SU-DHL-6 (cell line): ENCODE data around the gene ZNF431.

Experiments used
- H2AFZ ChIP-seq: fragments of 200-600 bp; sonication (generic); 2 replicates; pipeline ENCODE4 v1.6.1; 2014; ENCODE audit warnings: low read depth, mild to moderate bottlenecking, moderate library complexity, mixed read lengths, antibody characterized with exemption, low read length; ENCODE audit not compliant: severe bottlenecking
- H3F3A ChIP-seq: fragments of 200-600 bp; shearing (Covaris generic); 2 replicates; pipeline ENCODE4 v1.6.0; 2016; ENCODE audit warnings: antibody characterized with exemption, mild to moderate bottlenecking; ENCODE audit not compliant: insufficient read depth
- H3K27ac ChIP-seq: fragments of 200-600 bp; sonication (generic); 2 replicates; pipeline ENCODE4 v1.5.1; 2016; ENCODE audit warnings: low read depth, mild to moderate bottlenecking, low read length, moderate library complexity, mixed read lengths
- H3K27me3 ChIP-seq: fragments of 200-600 bp; sonication (generic), shearing (Covaris generic); 2 replicates; pipeline ENCODE4 v1.6.0; 2014; ENCODE audit warnings: mild to moderate bottlenecking, low read length
- H3K36me3 ChIP-seq: fragments of 200-600 bp; sonication (generic); 2 replicates; pipeline ENCODE4 v1.6.1; 2014; ENCODE audit warnings: mild to moderate bottlenecking, low read length, mixed read lengths
- H3K4me2 ChIP-seq: fragments of 300-600, 200-600 bp; shearing (Covaris generic), sonication (generic); 2 replicates; pipeline ENCODE4 v1.6.0; 2014; ENCODE audit warnings: low read length, low read depth, mild to moderate bottlenecking; ENCODE audit not compliant: poor library complexity, severe bottlenecking
- H3K4me3 ChIP-seq: fragments of 200-600 bp; sonication (generic); 2 replicates; pipeline ENCODE4 v1.5.1; 2014; ENCODE audit warnings: antibody characterized with exemption, low read length, mild to moderate bottlenecking, mixed read lengths; ENCODE audit not compliant: insufficient read depth, poor library complexity, severe bottlenecking
- H3K79me2 ChIP-seq: fragments of 200-600 bp; sonication (generic); 2 replicates; pipeline ENCODE4 v1.6.1; 2014; ENCODE audit warnings: mild to moderate bottlenecking, low read length, moderate library complexity; ENCODE audit not compliant: insufficient read depth
- H3K9ac ChIP-seq: fragments of 200-600 bp; sonication (generic); 2 replicates; pipeline ENCODE4 v1.7.0; 2014; ENCODE audit warnings: mild to moderate bottlenecking, low read length
- H3K9me2 ChIP-seq: fragments of 200-600 bp; sonication (generic); replicated peaks from 2 replicates; pipeline ENCODE4 v1.6.1; 2014; ENCODE audit warnings: low read length; ENCODE audit not compliant: insufficient read depth
- H3K9me3 ChIP-seq: fragments of 200-600 bp; sonication (generic); 2 replicates; pipeline ENCODE4 v1.6.1; 2014; ENCODE audit warnings: low read length, mixed read lengths; ENCODE audit not compliant: insufficient read depth
- H4K20me1 ChIP-seq: fragments of 200-600 bp; sonication (generic); 2 replicates; pipeline ENCODE4 v1.6.1; 2014; ENCODE audit warnings: low read depth, mild to moderate bottlenecking, antibody characterized with exemption, low read length, moderate library complexity, mixed read lengths
- CTCF ChIP-seq: fragments of 200-600 bp; sonication (generic); IDR thresholded peaks from one replicate; pipeline ENCODE4 v1.5.1; 2017; ENCODE audit warnings: antibody characterized with exemption, mild to moderate bottlenecking, low read length, moderate library complexity; ENCODE audit not compliant: insufficient read depth, poor library complexity, severe bottlenecking
- EZH2phosphoT487 ChIP-seq: fragments of 200-600 bp; sonication (generic), shearing (Covaris generic); conservative IDR thresholded peaks from 2 replicates; pipeline ENCODE4 v1.6.1; 2018; ENCODE audit warnings: mild to moderate bottlenecking, antibody characterized with exemption, low read length, moderate library complexity, mixed read lengths

The ZNF431 gene

GRCh38 chr19:21098291-21098690 is 43.5 kb upstream of the ZNF431 start:
- TF ChIP-seq CTCF (no peak), EZH2phosphoT487 (no peak)
- peaks cover 3% of the 10 kb centered on the region; the same call in 1 of the 2 replicates for H3K36me3 ChIP-seq

GRCh38 chr19:21101521-21102242 is 40.2 kb upstream of the ZNF431 start:
- Histone ChIP-seq H3K27ac (no peak overlapping the region), H3K79me2 (no peaks in the 10 kb centered on the region), H3K27me3 (no peaks in the 10 kb centered on the region), H3K4me3 (no peak overlapping the region), H2AFZ (no peak overlapping the region), H4K20me1 (no peaks in the 10 kb centered on the region), H3K9me3 (no peaks in the 10 kb centered on the region), H3K9me2 (no peaks in the 10 kb centered on the region), H3K36me3 (peaks cover 3% of the 10 kb centered on the region; the same call in 1 of the 2 replicates), H3F3A (0 out of 2 replicates have a peak, but pooled peaks cover 3% of the 10 kb centered on the region), H3K9ac (no peak overlapping the region), H3K4me2 (no peak overlapping the region)
- TF ChIP-seq EZH2phosphoT487 (no peak), CTCF (no peak)

More at GRCh38 chr19:21098291-21098690, 43.5 kb upstream of the ZNF431 start:
- Histone ChIP-seq H3K9me2 (no peaks in the 10 kb centered on the region), H3K9ac (no peak overlapping the region), H3K79me2 (peaks cover 8% of the 10 kb centered on the region; the same call in 1 of the 2 replicates), H3K27ac (no peak overlapping the region), H3K4me2 (no peak overlapping the region), H4K20me1 (no peaks in the 10 kb centered on the region), H3K9me3 (no peaks in the 10 kb centered on the region), H3K4me3 (no peak overlapping the region), H3K27me3 (no peaks in the 10 kb centered on the region), H2AFZ (no peak overlapping the region), H3F3A (no peaks in the 10 kb centered on the region)

GRCh38 chr19:21109116-21109515 is 32.7 kb upstream of the ZNF431 start:
- H3K79me2 ChIP-seq = no peaks in the 10 kb centered on the region
- H3K27ac ChIP-seq = no peak overlapping the region
- no peaks in the 10 kb centered on the region for H4K20me1 ChIP-seq
- no peak overlapping the region for H3K4me3 ChIP-seq
- no peak overlapping the region for H3K9ac ChIP-seq
- no peaks in the 10 kb centered on the region for H3K27me3 ChIP-seq
- H2AFZ ChIP-seq = no peak overlapping the region
- no peaks in the 10 kb centered on the region for H3K9me2 ChIP-seq
- H3K9me3 ChIP-seq = no peaks in the 10 kb centered on the region
- H3K4me2 ChIP-seq = no peak overlapping the region
- H3F3A ChIP-seq = 0 out of 2 replicates have a peak, but pooled peaks cover 2% of the 10 kb centered on the region
- TF ChIP-seq CTCF (no peak), EZH2phosphoT487 (no peak)
- no peaks in the 10 kb centered on the region; the same call in 1 of the 2 replicates for H3K36me3 ChIP-seq
